SJCRH30 (cell line): ENCODE results near the gene RBMXL2. TPM values are rescaled to one million over a fixed set of nuclear protein-coding genes. Genes with fewer than 3 reads are reported as not detected.

Source experiments
- DNase-seq, 2 experiments: peaks; one replicate each; pipeline ENCODE4 v3.0.0-alpha.2; 2015 to 2020
- H3K27ac ChIP-seq: fragments of 250-450 bp; sonication (Bioruptor Pico); 2 replicates; pipeline ENCODE4 v1.5.1; 2020; ENCODE audit warnings: mild to moderate bottlenecking, moderate library complexity
- H3K27me3 ChIP-seq: fragments of 250-450 bp; sonication (Bioruptor Pico); 2 replicates; pipeline ENCODE4 v1.5.1; 2020; ENCODE audit warnings: mild to moderate bottlenecking, moderate library complexity
- H3K36me3 ChIP-seq: fragments of 250-450 bp; sonication (Bioruptor Pico); 2 replicates; pipeline ENCODE4 v1.5.1; 2020; ENCODE audit warnings: mild to moderate bottlenecking, moderate library complexity
- H3K4me1 ChIP-seq: fragments of 250-450 bp; sonication (Bioruptor Pico); 2 replicates; pipeline ENCODE4 v1.5.1; 2020; ENCODE audit warnings: mild to moderate bottlenecking, moderate library complexity
- H3K4me3 ChIP-seq: fragments of 250-450 bp; sonication (Bioruptor Pico); 2 replicates; pipeline ENCODE4 v1.5.1; 2020; ENCODE audit warnings: mild to moderate bottlenecking, moderate library complexity
- H3K9me3 ChIP-seq: fragments of 250-450 bp; sonication (Bioruptor Pico); replicated peaks from 2 replicates; pipeline ENCODE4 v1.5.1; 2020; ENCODE audit warnings: mild to moderate bottlenecking, moderate library complexity
- total RNA-seq: library from RNA; depleted of rRNA; stranded (reverse); fragments of >200 nt; shearing (Covaris generic); gene quantifications from 2 replicates; pipeline ENCODE4 v1.2.3, GENCODE V29; 2014; rRNA removed

Gene RBMXL2
- total RNA-seq, 1 experiment from 2014 or later, result not detected

- no peaks in the 10 kb centered on the region for H3K4me1 ChIP-seq
- H3K9me3 ChIP-seq, result no peaks in the 10 kb centered on the region
- DNase-seq, result no peak
- no peaks in the 10 kb centered on the region; the same call in 1 of the 2 replicates for H3K27me3 ChIP-seq
- H3K4me3 ChIP-seq, result no peak overlapping the region
- H3K27ac ChIP-seq, result no peak overlapping the region
- no peaks in the 10 kb centered on the region for H3K36me3 ChIP-seq
These were observed 27.0 kb downstream of the RBMXL2 start for GRCh38 chr11:7115780-7116179.

GRCh38 chr11:7116370-7116769 is 27.6 kb downstream of the RBMXL2 start:
- Histone ChIP-seq H3K4me1 (no peaks in the 10 kb centered on the region), H3K4me3 (no peak overlapping the region), H3K36me3 (no peaks in the 10 kb centered on the region), H3K27me3 (no peaks in the 10 kb centered on the region; the same call in 1 of the 2 replicates), H3K9me3 (no peaks in the 10 kb centered on the region), H3K27ac (no peak overlapping the region)
- DNase-seq, result no peak

GRCh38 chr11:7138051-7138450 is 49.3 kb downstream of the RBMXL2 start:
- H3K9me3 ChIP-seq, result no peaks in the 10 kb centered on the region
- H3K36me3 ChIP-seq, result no peaks in the 10 kb centered on the region
- H3K4me3 ChIP-seq, result no peak overlapping the region
- H3K4me1 ChIP-seq, result no peaks in the 10 kb centered on the region
- H3K27me3 ChIP-seq, result no peaks in the 10 kb centered on the region; the same call in 1 of the 2 replicates
- DNase-seq, result no peak
- H3K27ac ChIP-seq, result no peak overlapping the region

Other genes starting within 250 kb of the RBMXL2 start
- gene OR10A5, start 243.3 kb upstream of the RBMXL2 start, total RNA-seq, result not detected in 2 replicates
- gene OR10A2, start 225.9 kb upstream of the RBMXL2 start, total RNA-seq, result not detected in 2 replicates
- not detected in 2 replicates for gene OR10A4, start 212.4 kb upstream of the RBMXL2 start, total RNA-seq
- not detected in 2 replicates for gene OR2D2, start 196.5 kb upstream of the RBMXL2 start, total RNA-seq
- gene OR2D3, start 168.0 kb upstream of the RBMXL2 start, total RNA-seq, result not detected in 2 replicates
- not detected in 2 replicates for gene ZNF215, start 162.6 kb upstream of the RBMXL2 start, total RNA-seq
- 0.20 and 0.61 TPM in 2 replicates for gene ZNF214, start 68.7 kb upstream of the RBMXL2 start, total RNA-seq
- gene NLRP14, start 68.5 kb upstream of the RBMXL2 start, total RNA-seq, result not detected in 2 replicates
- not detected in 2 replicates for gene SYT9, start 162.9 kb downstream of the RBMXL2 start, total RNA-seq